Caco-2 (cell line): ENCODE measurements around the gene RANBP17. TPM values are rescaled to one million over a fixed set of nuclear protein-coding genes. Genes with fewer than 3 reads are reported as not detected.

ENCODE experiments used
- BruUV-seq: library from RNA; stranded (reverse); fragments of 400-500 nt; replicated peaks from 2 replicates; lab custom pipeline; 2021; lab: Mats Ljungman, UMichigan
- CTCF ChIA-PET: fragments of 300-600 bp; sonication (Branson Sonifier 250); formaldehyde crosslinking; loops from one replicate; lab custom pipeline; 2022; ENCODE audit warnings: antibody characterized with exemption; lab: Charles Lee
- POLR2A ChIA-PET: fragments of 300-600 bp; sonication (Branson Sonifier 250); formaldehyde crosslinking; loops from one replicate; lab custom pipeline; 2022; ENCODE audit warnings: antibody characterized with exemption; lab: Charles Lee
- DNase-seq, 2 experiments: peaks; one replicate each; pipeline versions ENCODE4 v3.0.0 to v3.0.0-alpha.2; 2020 to 2022
- H3K27me3 ChIP-seq: replicated peaks from 2 replicates; pipeline ENCODE4 v1.6.0; 2011; ENCODE audit warnings: low read length; ENCODE audit not compliant: control insufficient read depth, insufficient read depth
- H3K36me3 ChIP-seq: 2 replicates; pipeline ENCODE4 v1.5.1; 2011; ENCODE audit warnings: low read length; ENCODE audit not compliant: control insufficient read depth, insufficient read depth
- H3K4me1 ChIP-seq: fragments of 250-450 bp; sonication (Bioruptor Pico); 2 replicates; pipeline ENCODE4 v1.5.1; 2020; ENCODE audit warnings: mild to moderate bottlenecking
- H3K4me3 ChIP-seq: 2 replicates; pipeline ENCODE4 v1.5.1; 2011; ENCODE audit warnings: low read depth, mild to moderate bottlenecking, control low read depth, low read length
- H3K9me3 ChIP-seq: fragments of 250-450 bp; sonication (Bioruptor Pico); 2 replicates; pipeline ENCODE4 v1.5.1; 2020; ENCODE audit warnings: mild to moderate bottlenecking, moderate library complexity
- H3K27ac Mint-ChIP-seq: one replicate; pipeline ENCODE4 v1.8.0; 2022; ENCODE audit warnings: mixed read lengths; ENCODE audit not compliant: unreplicated experiment
- H3K27me3 Mint-ChIP-seq: one replicate; pipeline ENCODE4 v1.8.0; 2022; ENCODE audit warnings: mixed read lengths; ENCODE audit not compliant: insufficient read depth, unreplicated experiment
- H3K36me3 Mint-ChIP-seq: one replicate; pipeline ENCODE4 v1.8.0; 2022; ENCODE audit warnings: mild to moderate bottlenecking, mixed read lengths; ENCODE audit not compliant: insufficient read depth, unreplicated experiment
- H3K4me1 Mint-ChIP-seq: one replicate; pipeline ENCODE4 v1.8.0; 2022; ENCODE audit warnings: low read depth, mixed read lengths; ENCODE audit not compliant: unreplicated experiment
- H3K4me3 Mint-ChIP-seq: one replicate; pipeline ENCODE4 v1.8.0; 2022; ENCODE audit warnings: mild to moderate bottlenecking, moderate library complexity, mixed read lengths; ENCODE audit not compliant: unreplicated experiment
- H3K9me3 Mint-ChIP-seq: one replicate; pipeline ENCODE4 v1.8.0; 2022; ENCODE audit warnings: mixed read lengths; ENCODE audit not compliant: unreplicated experiment
- CTCF ChIP-seq, 2 experiments: fragments of 200-600 bp in 1 of 2; IDR thresholded peaks; 1 replicate in 1 of 2; 2 replicates in 1 of 2; pipeline versions ENCODE4 v1.5.1 to v1.8.0; 2011 to 2022; ENCODE audit warnings: antibody characterized with exemption in 1 of 2, control low read depth in 1 of 2, inconsistent platforms in 1 of 2, low read depth in 1 of 2, low read length in 1 of 2, mild to moderate bottlenecking in 1 of 2, moderate library complexity in 1 of 2; ENCODE audit not compliant: insufficient read depth in 1 of 2, severe bottlenecking in 1 of 2, unreplicated experiment in 1 of 2
- intact Hi-C: fragments of 100-400 bp; cut with micrococcal nuclease; formaldehyde crosslinking; loops from one replicate; pipeline ENCODE4 v1.10.0; 2022; ENCODE audit not compliant: unreplicated experiment
- total RNA-seq: library from RNA; stranded (reverse); gene quantifications from 2 replicates; pipeline ENCODE4 v1.2.3, GENCODE V29; 2022

Gene RANBP17
- total RNA-seq, 1 experiment from 2014 or later: 28.2 TPM

GRCh38 chr5:170886210-170886894 lies 24.5 kb downstream of the RANBP17 start:
- intact Hi-C loops: no loop called here
- POLR2A ChIA-PET: no interaction called here
- no peak overlapping the region for H3K4me3 ChIP-seq
- Mint-ChIP-seq H3K36me3 (peaks cover 6% of the 10 kb centered on the region), H3K27ac (no peak overlapping the region), H3K4me1 (peaks cover 22% of the 10 kb centered on the region), H3K9me3 (no peaks in the 10 kb centered on the region), H3K27me3 (no peaks in the 10 kb centered on the region), H3K4me3 (no peak overlapping the region)
- no peaks in the 10 kb centered on the region; the same call in 1 of the 2 replicates for H3K36me3 ChIP-seq
- H3K27me3 ChIP-seq: no peaks in the 10 kb centered on the region
- H3K4me1 ChIP-seq: peaks cover 5% of the 10 kb centered on the region; the same call in 1 of the 2 replicates
- no TSS peak for BruUV-seq
- TF ChIP-seq CTCF (IDR thresholded peaks at IDR 0.05; ENCODE audit: insufficient read depth in 1 of 2, low read depth in 1 of 2, low read length in 1 of 2, severe bottlenecking in 1 of 2, unreplicated experiment in 1 of 2): no peak
- DNase-seq: peak in 1 of 2 experiments; percentile 17
- H3K9me3 ChIP-seq: no peaks in the 10 kb centered on the region
- CTCF ChIA-PET: no interaction called here

- peaks cover 9% of the 10 kb centered on the region for H3K4me1 Mint-ChIP-seq
- no peak for DNase-seq
- H3K4me3 Mint-ChIP-seq: no peak overlapping the region
- H3K9me3 ChIP-seq: no peaks in the 10 kb centered on the region
- no peaks in the 10 kb centered on the region; the same call in none of the 2 replicates for H3K36me3 ChIP-seq
- H3K27ac Mint-ChIP-seq: no peak overlapping the region
- intact Hi-C loops: no loop called here
- H3K4me3 ChIP-seq: no peak overlapping the region
- no peaks in the 10 kb centered on the region for H3K27me3 Mint-ChIP-seq
- no peaks in the 10 kb centered on the region for H3K27me3 ChIP-seq
- BruUV-seq: no TSS peak
- no peak for TF ChIP-seq CTCF (IDR thresholded peaks at IDR 0.05; ENCODE audit: insufficient read depth in 1 of 2, low read depth in 1 of 2, low read length in 1 of 2, severe bottlenecking in 1 of 2, unreplicated experiment in 1 of 2)
- ChIA-PET POLR2A (no interaction called here), CTCF (no interaction called here)
- H3K9me3 Mint-ChIP-seq: no peaks in the 10 kb centered on the region
- H3K4me1 ChIP-seq: peaks cover 2% of the 10 kb centered on the region; the same call in 1 of the 2 replicates
- H3K36me3 Mint-ChIP-seq: no peaks in the 10 kb centered on the region
These were observed 30.4 kb downstream of the RANBP17 start for GRCh38 chr5:170892196-170892595.

GRCh38 chr5:170894665-170895064 lies 32.8 kb downstream of the RANBP17 start:
- Histone ChIP-seq H3K9me3 (no peaks in the 10 kb centered on the region), H3K4me3 (no peak overlapping the region), H3K4me1 (no peaks in the 10 kb centered on the region), H3K27me3 (no peaks in the 10 kb centered on the region), H3K36me3 (no peaks in the 10 kb centered on the region; the same call in 1 of the 2 replicates)
- Mint-ChIP-seq H3K27me3 (no peaks in the 10 kb centered on the region), H3K4me1 (peaks cover 6% of the 10 kb centered on the region), H3K4me3 (no peak overlapping the region), H3K9me3 (no peaks in the 10 kb centered on the region), H3K36me3 (no peaks in the 10 kb centered on the region), H3K27ac (no peak overlapping the region)
- intact Hi-C loops: no loop called here
- CTCF ChIA-PET: no interaction called here
- BruUV-seq: no TSS peak
- DNase-seq: no peak
- no peak for TF ChIP-seq CTCF (IDR thresholded peaks at IDR 0.05; ENCODE audit: insufficient read depth in 1 of 2, low read depth in 1 of 2, low read length in 1 of 2, severe bottlenecking in 1 of 2, unreplicated experiment in 1 of 2)
- POLR2A ChIA-PET: no interaction called here
